Liver (tissue), 9 donors: ENCODE measurements around the gene BCAS1. TPM values are rescaled to one million over a fixed set of nuclear protein-coding genes. Genes with fewer than 3 reads are reported as not detected.

Source experiments
- DNase-seq: peaks from one replicate; pipeline ENCODE4 v3.0.0-alpha.2; 2017; ENCODE audit warnings: low spot score
- H3K27ac ChIP-seq, 2 donors: one replicate each; pipeline ENCODE4 v1.7.0; 2013; ENCODE audit warnings: inconsistent platforms in 2 of 2, low read length in 2 of 2, control low read depth in 1 of 2, low read depth in 1 of 2, mild to moderate bottlenecking in 1 of 2
- H3K27me3 ChIP-seq, 4 donors: one replicate each; pipeline versions ENCODE4 v1.6.1 to v1.7.0; 2013; ENCODE audit warnings: low read length in 3 of 4, inconsistent platforms in 1 of 4, mild to moderate bottlenecking in 1 of 4, moderate library complexity in 1 of 4; ENCODE audit not compliant: control insufficient read depth in 4 of 4, insufficient read depth in 4 of 4
- H3K36me3 ChIP-seq, 4 donors: one replicate each; pipeline versions ENCODE4 v1.6.1 to v1.7.0; 2013; ENCODE audit warnings: low read length in 3 of 4, mild to moderate bottlenecking in 3 of 4, low read depth in 1 of 4, moderate library complexity in 1 of 4; ENCODE audit not compliant: control insufficient read depth in 4 of 4, insufficient read depth in 3 of 4
- H3K4me1 ChIP-seq, 4 donors: one replicate each; pipeline versions ENCODE4 v1.6.1 to v1.7.0; 2013; ENCODE audit warnings: low read length in 3 of 4, mild to moderate bottlenecking in 3 of 4, moderate library complexity in 1 of 4; ENCODE audit not compliant: control insufficient read depth in 4 of 4, insufficient read depth in 4 of 4
- H3K4me3 ChIP-seq, 3 donors: one replicate each; pipeline versions ENCODE4 v1.6.1 to v1.7.0; 2013; ENCODE audit warnings: low read length in 3 of 3, control low read depth in 1 of 3, low read depth in 1 of 3, mild to moderate bottlenecking in 1 of 3
- H3K9ac ChIP-seq, 2 donors: one replicate each; pipeline ENCODE4 v1.7.0; 2013; ENCODE audit warnings: low read length in 2 of 2, mild to moderate bottlenecking in 2 of 2, moderate library complexity in 2 of 2, control low read depth in 1 of 2, low read depth in 1 of 2
- H3K9me3 ChIP-seq, 4 donors: one replicate each; pipeline versions ENCODE4 v1.6.1 to v1.7.0; 2013; ENCODE audit warnings: low read length in 3 of 4; ENCODE audit not compliant: control insufficient read depth in 4 of 4
- ATF3 ChIP-seq: IDR thresholded peaks from 2 replicates; pipeline ENCODE4 v1.6.1; 2016; ENCODE audit warnings: antibody characterized with exemption
- CTCF ChIP-seq: fragments of 150-350 bp; IDR thresholded peaks from 2 replicates; pipeline ENCODE4 v1.5.1; 2017; ENCODE audit warnings: improper control_type of control experiment, low read depth, low read length; ENCODE audit not compliant: missing input control
- EGR1 ChIP-seq, 2 donors: IDR thresholded peaks; 2 replicates each; pipeline ENCODE4 v1.6.1; 2016 to 2018; ENCODE audit warnings: antibody characterized with exemption in 2 of 2, low read depth in 2 of 2
- FOXA1 ChIP-seq: IDR thresholded peaks from 2 replicates; pipeline ENCODE4 v1.6.1; 2016; ENCODE audit warnings: antibody characterized with exemption
- FOXA2 ChIP-seq: IDR thresholded peaks from 2 replicates; pipeline ENCODE4 v1.6.1; 2016; ENCODE audit warnings: antibody characterized with exemption
- HNF4A ChIP-seq, 2 donors: conservative IDR thresholded peaks; 2 replicates each; pipeline ENCODE4 v1.6.1; 2016; ENCODE audit warnings: antibody characterized with exemption in 2 of 2, mild to moderate bottlenecking in 2 of 2
- HNF4G ChIP-seq: IDR thresholded peaks from 2 replicates; pipeline ENCODE4 v1.6.1; 2016; ENCODE audit warnings: antibody characterized with exemption
- MAX ChIP-seq: IDR thresholded peaks from 2 replicates; pipeline ENCODE4 v1.6.1; 2016; ENCODE audit warnings: antibody characterized with exemption
- RAD21 ChIP-seq, 2 donors: IDR thresholded peaks; 2 replicates each; pipeline ENCODE4 v1.6.1; 2016; ENCODE audit warnings: antibody characterized with exemption in 2 of 2, mild to moderate bottlenecking in 2 of 2
- REST ChIP-seq: IDR thresholded peaks from 2 replicates; pipeline ENCODE4 v1.6.1; 2016; ENCODE audit warnings: antibody characterized with exemption, mild to moderate bottlenecking
- RXRA ChIP-seq, 2 donors: IDR thresholded peaks; 2 replicates each; pipeline ENCODE4 v1.6.1; 2017 to 2018; ENCODE audit warnings: antibody characterized with exemption in 2 of 2, mild to moderate bottlenecking in 1 of 2
- SP1 ChIP-seq: IDR thresholded peaks from 2 replicates; pipeline ENCODE4 v1.6.1; 2018; ENCODE audit warnings: antibody characterized with exemption, mild to moderate bottlenecking
- TAF1 ChIP-seq: conservative IDR thresholded peaks from 2 replicates; pipeline ENCODE4 v1.6.1; 2016; ENCODE audit warnings: antibody characterized with exemption, mild to moderate bottlenecking
- WGBS: extraction: QIAGEN DNeasy Blood & Tissue Kit; methylation state at CpG from one replicate; pipeline ENCODE4 v1.1.7; 2013; 5-methylcytosine and 5-hydroxymethylcytosine counted together
- polyA plus RNA-seq, 2 donors: library from polyadenylated mRNA; stranded (reverse) in 1 of 2; unstranded in 1 of 2; fragments of 200-250 nt in 1 of 2; fragments of >200 nt in 1 of 2; fragmentation: Nextera tagmentation in 1 of 2; extraction: Ambion mirVana in 1 of 2; gene quantifications; one replicate each; pipeline versions ENCODE4 v1.2.1 to v1.2.3, GENCODE V29; 2013 to 2015
- total RNA-seq, 2 donors: library from RNA; depleted of rRNA; stranded (reverse); fragments of >200 nt; gene quantifications; one replicate each; pipeline ENCODE4 v1.2.3, GENCODE V29; 2014
- donor health status: healthy.
- donor health status: healthy.
- donor health status: healthy.
- donor health status: healthy.
- donor health status: healthy.

The BCAS1 gene
- total and polyA plus RNA-seq, 4 donors, result under 0.01 to 0.93 (median 0.04) TPM

- no peaks in the 10 kb centered on the region for H3K9me3 ChIP-seq
- no peak overlapping the region for H3K4me3 ChIP-seq
- WGBS, result 83% methylated on average over 11 of the region's 11 CpGs
- no peak for TF ChIP-seq FOXA2
- TF ChIP-seq HNF4G, result no peak
- no peak for TF ChIP-seq EGR1 (IDR thresholded peaks at IDR 0.05; ENCODE audit: low read depth in 2 of 2)
- TF ChIP-seq MAX, result no peak
- no peak for TF ChIP-seq TAF1
- TF ChIP-seq SP1, result no peak
- TF ChIP-seq HNF4A (conservative IDR thresholded peaks at IDR 0.05), result no peak
- H3K9ac ChIP-seq, result no peak overlapping the region
- H3K27me3 ChIP-seq, result no peaks in the 10 kb centered on the region
- DNase-seq, result no peak
- no peaks in the 10 kb centered on the region for H3K4me1 ChIP-seq
- no peaks in the 10 kb centered on the region for H3K36me3 ChIP-seq
- H3K27ac ChIP-seq, result no peak overlapping the region
Measured at GRCh38 chr20:54063992-54064676, 6.3 kb downstream of the BCAS1 start.

- DNase-seq, result no peak
- Histone ChIP-seq H3K9me3 (no peaks in the 10 kb centered on the region), H3K4me3 (no peak overlapping the region), H3K27me3 (no peaks in the 10 kb centered on the region), H3K36me3 (no peaks in the 10 kb centered on the region), H3K27ac (no peak overlapping the region), H3K9ac (no peak overlapping the region), H3K4me1 (no peaks in the 10 kb centered on the region)
- WGBS, result 77% methylated on average over 3 of the region's 3 CpGs
- TF ChIP-seq FOXA1 (no peak), ATF3 (no peak), REST (no peak), RAD21 (IDR thresholded peaks at IDR 0.05) (no peak), RXRA (IDR thresholded peaks at IDR 0.05) (no peak)
Measured at GRCh38 chr20:54063580-54063979, 6.8 kb downstream of the BCAS1 start.

GRCh38 chr20:54062812-54063280 lies 7.5 kb downstream of the BCAS1 start:
- Histone ChIP-seq H3K27ac (no peak overlapping the region), H3K9me3 (no peaks in the 10 kb centered on the region), H3K4me3 (no peak overlapping the region), H3K27me3 (no peaks in the 10 kb centered on the region), H3K9ac (no peak overlapping the region), H3K36me3 (no peaks in the 10 kb centered on the region), H3K4me1 (no peaks in the 10 kb centered on the region)
- no peak for TF ChIP-seq REST
- TF ChIP-seq RXRA (IDR thresholded peaks at IDR 0.05), result peak in 1 of 2 donors; percentile 20
- TF ChIP-seq CTCF, result peak; percentile 52
- TF ChIP-seq RAD21 (IDR thresholded peaks at IDR 0.05), result peak; percentile 82 to 85
- TF ChIP-seq SP1, result no peak
- peak; percentile 24 to 25 for TF ChIP-seq HNF4A (conservative IDR thresholded peaks at IDR 0.05)
- no peak for DNase-seq
- WGBS, result 34% methylated on average over 4 of the region's 4 CpGs
